Right renal cortex interstitium (tissue), 3 donors: ENCODE measurements around the gene ENOX1. TPM values are rescaled to one million over a fixed set of nuclear protein-coding genes. Genes with fewer than 3 reads are reported as not detected.

Experiments used
- DNase-seq, 3 donors: peaks; one replicate each; pipeline ENCODE4 v3.0.0-alpha.2; 2013; ENCODE audit warnings: low read depth in 3 of 3, low spot score in 2 of 3
- polyA plus RNA-seq, 3 donors: library from polyadenylated mRNA; unstranded; fragments of 120-200 nt; gene quantifications; one replicate each; pipeline ENCODE4 v1.2.1, GENCODE V29; 2013; ENCODE audit not compliant: insufficient read length in 3 of 3

ENOX1 gene
- polyA plus RNA-seq, 3 donors = 8.8 to 11.9 (median 11.1) TPM

- no peak for DNase-seq
Observed at GRCh38 chr13:43402380-43402779, 384.4 kb downstream of the ENOX1 start.

DNA sequence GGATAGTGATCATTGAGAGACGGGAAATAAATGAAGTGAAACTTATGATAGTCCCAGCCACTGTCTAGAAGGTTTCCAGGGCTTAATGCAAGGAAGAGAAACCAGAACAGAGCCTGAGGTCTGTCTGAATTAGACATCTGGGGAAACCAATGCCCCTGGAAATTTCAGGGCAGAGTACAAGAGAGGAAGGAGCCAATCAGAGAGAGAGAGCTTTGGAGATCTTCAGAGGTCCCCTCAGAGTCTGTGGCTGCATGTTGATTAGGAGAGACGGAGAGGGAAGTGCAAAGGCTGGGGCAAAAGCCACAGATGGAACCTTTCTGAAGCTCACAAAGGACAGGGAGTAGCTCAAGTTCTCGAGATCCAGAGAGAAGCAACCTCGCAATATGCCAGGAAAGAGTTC, 385.4 kb downstream of the ENOX1 start:
- DNase-seq = no peak

- DNase-seq = no peak
Observed at GRCh38 chr13:43397111-43397510, 389.7 kb downstream of the ENOX1 start.

- DNase-seq = no peak
Observed at GRCh38 chr13:43391036-43391435, 395.7 kb downstream of the ENOX1 start.

GRCh38 chr13:43390619-43391018, 396.2 kb downstream of the ENOX1 start:
- DNase-seq = no peak

- DNase-seq = no peak
Observed at GRCh38 chr13:43389983-43390382, 396.8 kb downstream of the ENOX1 start.

GRCh38 chr13:43389573-43389972, 397.2 kb downstream of the ENOX1 start:
- DNase-seq = no peak

GRCh38 chr13:43388282-43389034, 398.3 kb downstream of the ENOX1 start:
- no peak for DNase-seq

- no peak for DNase-seq
Observed at GRCh38 chr13:43387880-43388279, 398.9 kb downstream of the ENOX1 start.

DNA sequence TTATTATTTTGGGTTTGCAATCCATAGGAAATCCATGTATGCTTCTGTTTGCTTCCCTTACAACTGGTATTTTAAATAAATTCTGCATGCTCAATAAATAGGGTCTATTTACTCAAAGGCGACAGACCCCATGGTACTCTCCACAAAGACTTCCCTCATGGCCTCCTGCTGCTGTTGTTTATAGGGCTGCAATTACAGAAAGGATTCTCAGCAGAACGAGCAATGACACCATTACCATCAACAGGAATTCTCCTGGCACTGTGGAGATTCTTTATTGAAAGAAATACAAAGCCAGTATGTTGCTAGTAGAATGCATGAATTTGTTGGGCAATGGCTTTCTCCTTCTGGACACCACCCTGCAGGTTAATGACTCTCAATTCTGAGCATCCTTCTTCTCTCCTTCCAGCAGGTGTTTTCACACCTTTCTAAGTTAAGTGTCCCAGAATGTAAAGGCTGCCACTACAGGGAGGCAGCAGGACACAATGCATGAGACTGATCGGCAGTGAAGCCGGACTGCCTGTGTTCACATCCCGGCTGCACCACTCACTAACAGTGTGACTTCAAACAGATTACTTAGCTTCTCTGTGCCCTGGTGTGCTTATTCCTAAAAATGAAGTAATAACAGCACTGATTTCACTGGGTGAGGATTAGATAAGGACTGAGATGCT, 403.1 kb downstream of the ENOX1 start:
- DNase-seq = no peak

GRCh38 chr13:43379738-43380137, 407.0 kb downstream of the ENOX1 start:
- DNase-seq = no peak

GRCh38 chr13:43377973-43378372, 408.8 kb downstream of the ENOX1 start:
- DNase-seq = no peak

- no peak for DNase-seq
Observed at GRCh38 chr13:43377149-43377548, 409.6 kb downstream of the ENOX1 start.

DNA sequence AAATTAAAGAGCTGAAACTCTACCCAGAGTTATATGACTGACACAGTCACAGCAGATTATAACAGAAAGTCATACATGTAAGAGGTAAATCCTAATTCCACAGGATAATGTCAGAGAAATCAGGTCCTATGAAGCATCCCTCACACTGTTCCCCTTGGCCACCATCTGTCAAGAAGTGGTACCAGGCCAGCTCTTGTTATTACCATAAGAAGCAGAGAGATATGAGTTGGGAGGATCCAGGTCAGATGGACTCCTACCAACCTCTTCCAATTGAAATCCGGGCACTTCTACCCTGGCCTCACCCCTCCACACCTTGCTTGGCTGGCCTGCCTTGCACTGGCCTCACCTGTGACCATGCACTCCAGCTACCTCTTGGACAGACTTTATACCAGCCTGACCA, 410.2 kb downstream of the ENOX1 start:
- no peak for DNase-seq

GRCh38 chr13:43375797-43376465, 410.8 kb downstream of the ENOX1 start:
- no peak for DNase-seq

- no peak for DNase-seq
Observed at GRCh38 chr13:43374621-43375020, 412.2 kb downstream of the ENOX1 start.

GRCh38 chr13:43373400-43373799, 413.4 kb downstream of the ENOX1 start:
- no peak for DNase-seq

DNA sequence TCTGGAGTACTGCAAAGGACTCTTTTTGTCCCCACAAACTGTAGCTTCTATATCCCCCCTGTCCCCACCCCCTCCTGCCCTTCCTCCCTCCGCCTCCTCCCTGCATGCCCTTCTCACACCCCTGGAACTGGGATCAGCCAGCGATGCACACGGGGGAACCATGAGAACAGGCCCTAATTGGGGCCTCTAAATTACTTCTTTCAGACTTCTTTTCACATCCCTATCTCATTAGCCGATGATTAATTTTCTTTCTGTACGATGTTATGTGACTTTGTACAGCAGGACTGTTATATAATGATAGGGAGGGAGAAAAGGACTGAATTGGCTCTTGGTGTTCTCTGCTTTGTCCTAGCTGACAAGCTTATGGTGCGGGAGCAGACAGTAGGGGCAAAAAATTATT, 415.9 kb downstream of the ENOX1 start:
- no peak for DNase-seq

GRCh38 chr13:43369319-43369718, 417.5 kb downstream of the ENOX1 start:
- DNase-seq = no peak

DNA sequence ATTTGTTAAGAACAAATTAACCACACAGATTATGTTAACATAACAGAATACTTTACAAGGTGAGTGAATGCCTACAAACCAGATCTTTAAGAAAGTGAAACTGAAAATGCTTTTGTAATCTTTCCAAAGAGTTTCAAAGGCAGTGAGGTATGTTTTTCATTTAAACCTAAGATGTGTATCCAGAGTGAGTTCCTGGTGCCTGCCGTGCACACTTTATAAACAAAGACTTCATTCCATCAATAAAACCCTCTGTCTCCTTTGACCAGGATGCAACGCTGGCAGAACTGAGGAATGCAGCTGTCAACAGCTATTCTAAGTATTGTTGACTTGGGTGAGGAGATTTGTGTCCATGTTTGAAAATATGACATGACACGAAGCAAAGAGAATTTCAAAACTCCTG, 418.8 kb downstream of the ENOX1 start:
- no peak for DNase-seq

GRCh38 chr13:43365039-43365344, 421.8 kb downstream of the ENOX1 start:
- no peak for DNase-seq
